GM12875 (cell line): ENCODE results near the gene TNXB.

ENCODE experiments used
- H3K4me3 ChIP-seq: one replicate; pipeline ENCODE4 v1.5.1; 2011; ENCODE audit warnings: low read depth, low read length, control low read depth
- CTCF ChIP-seq: IDR thresholded peaks from 2 replicates; pipeline ENCODE4 v1.5.1; 2011; ENCODE audit warnings: low read depth, mild to moderate bottlenecking, control low read depth, inconsistent platforms, low read length, moderate library complexity, borderline replicate concordance; ENCODE audit not compliant: insufficient read depth

TNXB gene

GRCh38 chr6:32075781-32076180 lies 33.4 kb downstream of the TNXB start:
- no peak for TF ChIP-seq CTCF
- no peak overlapping the region for H3K4me3 ChIP-seq

GRCh38 chr6:32074996-32075532 lies 34.1 kb downstream of the TNXB start:
- TF ChIP-seq CTCF: no peak

GRCh38 chr6:32073613-32074012 lies 35.5 kb downstream of the TNXB start:
- TF ChIP-seq CTCF: no peak
- H3K4me3 ChIP-seq: no peak overlapping the region

More at GRCh38 chr6:32074996-32075532, 34.1 kb downstream of the TNXB start:
- H3K4me3 ChIP-seq: no peak overlapping the region

GRCh38 chr6:32073101-32073500 lies 36.0 kb downstream of the TNXB start:
- no peak overlapping the region for H3K4me3 ChIP-seq
- TF ChIP-seq CTCF: no peak

- TF ChIP-seq CTCF: no peak
- H3K4me3 ChIP-seq: no peak overlapping the region
These were observed 38.2 kb downstream of the TNXB start for GRCh38 chr6:32070814-32071543.

- no peak for TF ChIP-seq CTCF
- no peak overlapping the region for H3K4me3 ChIP-seq
These were observed 39.1 kb downstream of the TNXB start for GRCh38 chr6:32069878-32070515.

GRCh38 chr6:32069460-32069859 lies 39.7 kb downstream of the TNXB start:
- H3K4me3 ChIP-seq: no peak overlapping the region
- no peak for TF ChIP-seq CTCF
